RPMI8226 (cell line): Measurements from ENCODE around the gene LEPROT.

Experiments
- DNase-seq: peaks from one replicate; pipeline ENCODE4 v3.0.0-alpha.2; 2015

The LEPROT gene

DNA sequence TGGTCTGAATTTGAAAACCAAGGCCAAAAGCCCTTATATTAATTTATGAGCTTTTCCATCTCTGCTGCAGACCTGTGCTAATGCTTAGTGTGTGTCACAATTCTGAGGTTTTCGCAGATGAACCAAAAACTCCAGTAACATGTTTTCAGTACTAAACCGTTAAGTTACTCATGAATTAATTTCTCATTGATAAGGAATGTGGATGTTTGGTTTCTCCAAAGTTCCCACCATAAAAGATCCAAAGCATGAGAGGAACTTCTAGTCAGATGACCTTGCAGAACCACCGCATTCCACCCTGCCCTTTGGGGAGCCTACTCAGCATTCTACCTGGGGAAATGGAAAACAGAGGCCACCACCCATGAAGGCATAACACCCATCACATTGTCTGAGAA, 7.5 kb upstream of the LEPROT start:
- DNase-seq, result no peak

DNA sequence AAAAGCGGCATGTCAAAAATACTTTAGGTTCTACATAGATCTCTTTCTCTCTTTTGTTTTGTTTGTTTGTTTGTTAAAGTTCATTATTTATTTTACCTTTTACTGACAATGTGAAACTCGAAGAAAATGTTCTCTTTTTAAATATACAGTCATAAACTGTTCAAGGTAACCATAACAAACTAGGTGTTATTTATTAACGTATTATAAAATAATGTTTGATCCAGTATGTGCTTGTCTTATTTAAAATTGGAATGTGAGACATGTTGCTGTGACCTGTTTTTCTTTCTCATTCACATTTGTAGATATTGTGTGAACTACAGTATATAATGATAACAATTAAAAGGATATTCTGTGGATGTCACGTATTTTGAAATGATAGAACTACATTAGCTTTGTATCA, 5.9 kb upstream of the LEPROT start:
- DNase-seq, result no peak

- DNase-seq, result no peak
These were observed 3.7 kb upstream of the LEPROT start for GRCh38 chr1:65416767-65417166.

- DNase-seq, result no peak
These were observed 2.7 kb upstream of the LEPROT start for GRCh38 chr1:65417729-65418128.

- no peak for DNase-seq
These were observed 1.8 kb upstream of the LEPROT start for GRCh38 chr1:65418522-65419185.

GRCh38 chr1:65419681-65420589, 533 bp upstream of the LEPROT start:
- DNase-seq, result peak; percentile 99

- DNase-seq, result peak; percentile 23
These were observed 1.0 kb downstream of the LEPROT start for GRCh38 chr1:65421351-65422025.

GRCh38 chr1:65422241-65423203, 2.1 kb downstream of the LEPROT start:
- no peak for DNase-seq

DNA sequence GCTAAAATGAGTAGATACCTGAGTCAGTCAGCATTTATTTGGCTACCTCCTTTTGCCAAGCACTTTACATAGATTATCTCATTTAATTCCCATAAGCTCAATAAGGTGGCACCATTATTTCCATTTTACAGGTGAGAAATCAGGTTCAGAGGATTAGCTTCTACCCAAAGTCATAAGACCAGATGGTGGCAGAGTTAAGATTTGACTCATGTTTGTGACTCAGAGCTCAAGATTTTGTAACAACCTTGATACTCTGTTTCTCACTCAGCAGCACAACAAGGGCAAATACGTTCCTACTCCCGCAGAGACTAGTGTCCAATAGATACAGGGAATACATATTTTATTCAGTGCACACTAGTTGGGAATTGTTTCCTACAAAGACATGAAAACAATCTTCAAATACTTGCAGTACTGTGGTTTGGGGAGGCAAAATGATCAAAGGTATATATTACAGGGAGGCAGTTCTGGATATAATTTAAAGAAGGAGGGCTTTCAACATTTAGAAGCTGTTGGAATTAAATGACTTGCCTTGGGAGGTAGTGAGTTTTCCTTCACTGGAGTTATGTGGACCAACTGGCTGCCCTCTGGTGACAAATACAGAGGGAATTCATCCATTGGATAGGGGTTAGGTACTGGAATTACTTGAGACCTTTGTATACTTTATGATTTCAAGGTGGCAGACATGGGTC, 3.6 kb downstream of the LEPROT start:
- DNase-seq, result no peak

- no peak for DNase-seq
These were observed 4.1 kb downstream of the LEPROT start for GRCh38 chr1:65424573-65424889.

DNA sequence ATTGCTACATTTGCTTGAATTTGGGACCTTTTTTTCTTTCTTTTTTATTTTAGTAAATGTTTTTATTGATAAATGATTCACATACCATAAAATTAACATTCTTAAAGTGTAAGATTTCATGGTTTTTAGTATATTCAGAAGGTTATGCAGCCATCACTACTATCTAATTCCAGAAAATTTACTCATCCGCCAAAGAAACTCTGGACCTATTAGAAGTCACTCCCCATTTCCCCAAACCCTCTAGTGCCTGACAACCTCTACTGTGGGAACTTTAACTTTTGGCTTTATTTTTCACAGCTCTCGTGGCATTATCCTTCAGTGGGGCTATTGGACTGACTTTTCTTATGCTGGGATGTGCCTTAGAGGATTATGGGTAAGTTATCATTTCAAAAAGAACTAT, 4.5 kb downstream of the LEPROT start:
- DNase-seq, result no peak

DNA sequence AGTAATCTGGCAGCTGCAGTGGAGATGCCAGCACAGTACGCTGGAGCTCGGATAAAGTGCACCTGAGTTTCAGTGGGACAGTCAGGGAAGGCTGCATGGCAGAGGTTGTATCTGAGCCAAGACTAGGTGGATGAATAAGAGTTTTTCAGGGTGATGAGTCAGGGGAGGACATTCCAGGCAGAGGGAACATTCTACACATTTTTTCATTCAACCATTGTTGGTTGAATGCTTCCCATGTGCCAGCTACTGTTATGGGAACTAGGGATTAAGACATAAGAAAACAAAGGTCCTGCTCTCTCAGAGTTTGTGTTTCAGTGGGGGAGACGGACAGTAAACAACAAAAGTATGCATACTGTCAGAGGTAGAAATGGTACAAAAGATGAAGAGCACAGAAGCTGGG, 5.2 kb downstream of the LEPROT start:
- no peak for DNase-seq

GRCh38 chr1:65429078-65429477, 8.6 kb downstream of the LEPROT start:
- DNase-seq, result no peak

DNA sequence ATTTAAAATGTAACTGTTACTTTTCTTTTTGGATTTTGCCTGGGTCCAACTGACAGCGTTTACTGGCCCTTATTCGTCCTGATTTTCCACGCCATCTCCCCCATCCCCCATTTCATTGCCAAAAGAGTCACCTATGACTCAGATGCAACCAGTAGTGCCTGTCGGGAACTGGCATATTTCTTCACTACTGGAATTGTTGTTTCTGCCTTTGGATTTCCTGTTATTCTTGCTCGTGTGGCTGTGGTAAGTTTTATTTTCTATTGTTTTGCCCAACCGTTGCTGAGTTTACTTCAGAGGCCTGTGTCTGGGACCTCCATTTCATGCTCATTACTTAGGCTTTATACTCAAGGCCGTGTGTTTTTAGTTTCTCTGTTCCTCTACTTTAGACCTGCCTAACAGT, 9.3 kb downstream of the LEPROT start:
- DNase-seq, result no peak

DNA sequence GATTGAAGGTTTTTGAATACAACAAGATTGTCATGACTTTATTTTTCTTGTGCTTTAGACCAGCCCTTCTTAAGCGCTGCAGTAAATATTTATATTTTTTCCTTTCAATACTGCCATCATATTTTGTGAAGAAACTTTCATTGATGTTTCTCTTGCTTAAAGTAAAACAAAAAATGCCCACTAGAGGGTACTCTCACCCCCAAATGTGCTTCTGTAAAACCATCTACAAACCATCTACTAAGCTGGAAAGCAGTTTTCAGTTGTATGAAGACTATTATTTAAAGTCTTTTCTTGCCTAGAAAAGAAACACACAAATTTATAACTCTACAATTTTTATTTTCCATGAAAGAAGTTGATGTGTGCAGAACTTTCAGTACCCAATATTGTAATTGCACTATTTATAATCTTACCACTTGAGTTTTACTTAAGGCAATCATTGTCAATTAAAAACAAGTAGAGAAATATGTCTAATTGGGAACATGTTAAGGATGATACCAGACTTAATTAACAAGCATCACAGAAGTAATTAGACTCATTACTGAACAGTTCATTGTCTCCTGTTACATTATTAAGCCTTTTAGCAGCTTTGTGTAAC, 10.7 kb downstream of the LEPROT start:
- DNase-seq, result peak; percentile 52

GRCh38 chr1:65432918-65433317, 12.4 kb downstream of the LEPROT start:
- no peak for DNase-seq

- no peak for DNase-seq
These were observed 13.8 kb downstream of the LEPROT start for GRCh38 chr1:65434255-65434654.

DNA sequence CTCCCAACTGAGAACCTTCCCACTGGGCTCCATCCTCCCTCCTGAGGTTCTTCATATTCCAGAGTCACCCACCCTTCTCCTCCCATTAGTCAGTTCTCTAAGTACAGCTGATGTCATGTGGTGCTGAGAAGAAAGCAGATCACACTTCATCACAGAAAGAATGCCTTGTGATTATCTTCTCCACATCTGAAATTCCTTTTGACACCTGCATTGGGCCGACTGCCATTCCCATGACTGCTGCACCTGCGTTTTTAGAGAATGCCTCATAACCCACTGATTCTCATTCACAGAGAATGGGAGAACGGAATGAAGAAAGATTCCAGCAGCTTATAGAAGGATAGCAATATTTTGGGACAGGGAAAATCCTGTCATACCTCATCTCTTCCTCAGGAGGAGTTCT, 14.3 kb downstream of the LEPROT start:
- no peak for DNase-seq

DNA sequence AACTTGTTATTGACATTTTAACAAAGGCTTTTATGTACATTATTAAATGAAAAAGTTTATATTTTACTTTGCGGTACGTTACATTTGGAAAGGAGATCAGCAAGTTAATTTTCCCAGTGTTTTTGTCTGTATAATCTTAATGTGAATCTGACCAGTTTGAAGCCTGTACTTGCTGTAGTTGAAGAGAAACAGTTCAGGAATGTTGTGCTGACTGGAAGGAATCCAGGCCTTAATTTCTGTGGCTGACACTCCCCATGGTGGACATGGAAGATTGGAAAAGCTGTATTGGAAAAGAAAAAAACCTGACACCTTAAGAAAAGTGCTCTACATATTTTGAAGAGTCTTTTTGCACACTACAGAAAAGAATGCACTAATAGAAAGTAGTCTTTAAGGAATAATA, 15.5 kb downstream of the LEPROT start:
- DNase-seq, result no peak

DNA sequence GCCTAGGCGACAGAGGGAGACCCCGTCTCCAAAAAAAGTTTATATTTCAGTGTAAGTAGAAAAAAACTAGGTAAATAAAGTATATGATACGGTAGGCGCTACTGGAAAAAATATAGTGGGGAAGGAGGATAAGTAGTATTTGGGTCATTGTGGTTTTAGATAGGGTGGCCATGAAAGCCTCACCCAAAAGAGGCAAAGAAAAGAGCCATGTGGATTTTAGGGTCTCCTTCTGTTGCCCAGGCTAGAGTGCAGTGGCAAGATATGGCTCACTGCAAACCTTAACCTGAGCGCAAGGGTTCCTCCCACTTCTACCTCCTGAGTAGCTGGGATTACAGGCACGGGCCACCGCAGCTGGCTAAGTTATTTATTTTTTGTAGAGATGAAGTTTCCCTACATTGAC, 17.1 kb downstream of the LEPROT start:
- no peak for DNase-seq

DNA sequence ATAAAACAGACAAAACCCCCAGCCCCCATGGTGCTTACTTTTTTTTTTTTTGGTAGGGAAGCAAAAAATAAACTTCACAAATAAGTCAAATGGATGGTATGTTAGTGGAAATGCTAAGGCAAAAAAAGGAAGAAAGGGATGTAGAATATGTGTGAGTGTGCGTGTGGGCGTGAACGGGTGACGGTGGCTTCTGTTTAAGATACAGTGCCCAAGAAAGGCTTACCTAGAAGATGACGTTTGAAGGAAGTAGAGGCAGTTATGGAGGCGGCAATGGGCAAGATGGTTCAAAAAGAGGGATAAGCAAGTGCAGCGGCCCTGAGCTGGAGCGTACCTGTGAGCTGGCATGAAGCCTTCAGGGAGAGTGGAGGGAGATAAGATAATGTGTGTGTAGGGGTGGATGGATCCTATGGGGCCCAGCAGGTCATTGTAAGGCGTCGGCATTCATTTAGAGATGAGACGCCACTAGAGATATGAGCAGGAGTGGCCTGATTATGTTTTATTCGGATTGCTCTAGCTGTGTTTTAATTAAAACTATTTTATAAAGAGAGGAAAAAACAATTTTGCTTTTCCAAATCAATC, 19.9 kb downstream of the LEPROT start:
- DNase-seq, result no peak
